ENCODE measurements around the gene PYGO2. TPM values are rescaled to one million over a fixed set of nuclear protein-coding genes. Genes with fewer than 3 reads are reported as not detected.
A peak's percentile ranks its signal among the peaks of the same experiment; 100 is the strongest.
"Not testable (repeated sequence)": the region's sequence is repeated elsewhere in the genome, so short reads cannot be mapped to it uniquely, and the experiment has no call there.

Gene PYGO2
- total and polyA plus RNA-seq, 5 experiments from 2014 or later = 21.5 to 57.3 (median 50.8) TPM

DNA sequence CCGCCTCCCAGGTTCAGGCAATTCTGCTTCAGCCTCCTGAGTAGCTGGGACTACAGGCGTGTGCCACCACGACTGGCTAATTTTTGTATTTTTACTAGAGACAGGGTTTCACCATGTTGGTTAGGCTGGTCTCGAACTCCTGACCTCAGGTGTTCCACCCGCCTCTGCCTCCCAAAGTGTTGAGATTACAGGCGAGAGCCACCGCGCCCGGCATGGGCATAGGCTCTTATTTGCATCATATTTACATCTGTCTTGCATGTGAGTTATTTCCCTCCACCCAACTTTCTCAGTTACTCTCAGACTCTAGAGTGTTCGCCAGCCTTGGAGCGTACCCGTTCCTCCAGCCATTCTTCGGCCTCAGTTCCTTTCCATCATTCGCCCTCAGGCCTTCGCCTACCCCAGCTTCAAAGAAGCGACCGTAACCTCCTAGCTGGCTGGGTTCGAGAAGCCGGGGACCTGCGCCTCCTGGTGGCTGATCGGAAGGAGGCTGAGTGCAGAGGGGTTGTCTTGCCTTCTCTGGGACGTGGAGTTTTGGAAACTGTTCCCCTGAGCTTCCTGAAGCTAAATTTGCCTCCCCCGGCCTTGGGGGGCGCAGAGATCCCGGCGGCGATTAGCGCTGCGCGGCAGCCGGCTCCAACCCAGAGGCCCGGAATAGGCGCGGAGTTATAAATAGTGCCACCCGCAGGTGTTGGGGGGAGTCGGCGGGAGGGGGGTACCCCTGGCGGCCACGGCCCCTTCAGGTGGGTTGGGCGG lies 37.4 kb upstream of the PYGO2 start:
- POLR2A ChIA-PET = interaction anchor here (0.6 to 4.2 kb wide), 15 partner anchors 9 to 779 kb away, joined by 3 to 29 read pairs (median 6); partner anchors contain the start of genes CKS1B, FLAD1, PBXIP1 and PMVK
- Mint-ChIP-seq H3K4me3 (peak overlapping the region; percentile 70 to 92 (median 86)), H3K9me3 (no peaks in the 10 kb centered on the region), H3K27me3 (peaks cover 0 to 12% (median 0%) of the 10 kb centered on the region in 5 donors), H3K36me3 (no peaks in the 10 kb centered on the region), H3K27ac (peak overlapping the region in 9 of 10 donors; percentile 27 to 89 (median 75)), H3K4me1 (peaks cover 20 to 54% (median 37%) of the 10 kb centered on the region in 4 donors)
- peak; percentile 18 to 22 for ATAC-seq
- DNase-seq = peak in 9 of 10 donors; percentile 43 to 79 (median 55)

DNA sequence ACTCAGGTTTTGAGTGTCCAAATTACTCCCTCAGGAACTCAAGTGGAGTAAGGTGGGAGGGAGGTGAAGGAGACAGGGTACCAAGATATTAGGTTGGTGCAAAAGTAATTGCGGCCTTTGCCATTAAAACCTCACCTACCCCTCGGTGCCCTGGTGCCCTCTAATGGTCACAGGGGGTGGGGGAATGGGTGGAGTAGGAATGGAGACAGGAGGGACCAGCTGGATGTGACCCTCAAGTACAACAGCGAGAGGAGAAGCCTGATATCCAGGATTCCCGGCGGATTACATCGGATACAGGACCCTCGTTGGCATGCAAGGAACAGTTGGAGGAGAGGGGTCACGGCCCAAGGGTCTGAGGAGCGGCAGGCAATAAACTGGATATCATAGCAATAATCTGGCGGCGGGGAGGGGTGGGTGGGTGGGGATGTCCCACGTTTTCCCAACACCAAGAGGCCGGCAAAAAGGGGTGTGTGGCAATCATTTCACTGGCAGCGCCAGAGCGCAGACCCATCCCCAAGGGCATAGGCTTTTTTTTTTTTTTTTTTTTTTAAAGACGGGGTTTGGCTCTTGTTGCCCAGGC lies 36.7 kb upstream of the PYGO2 start:
- ATAC-seq (no peak), DNase-seq (no peak)
- Mint-ChIP-seq H3K36me3 (no peaks in the 10 kb centered on the region), H3K4me3 (peak overlapping the region in 7 of 10 donors; percentile 30 to 91 (median 39)), H3K27ac (peak overlapping the region in 1 of 10 donors; percentile 89), H3K27me3 (peaks cover 0 to 12% (median 0%) of the 10 kb centered on the region in 5 donors), H3K9me3 (no peaks in the 10 kb centered on the region), H3K4me1 (peaks cover 16 to 47% (median 32%) of the 10 kb centered on the region in 4 donors)
- POLR2A ChIA-PET = interaction anchor here (0.6 to 4.2 kb wide), 10 partner anchors 8 to 70 kb away, joined by 3 to 29 read pairs (median 12); partner anchors contain the start of genes CKS1B, FLAD1, PBXIP1 and PMVK

DNA sequence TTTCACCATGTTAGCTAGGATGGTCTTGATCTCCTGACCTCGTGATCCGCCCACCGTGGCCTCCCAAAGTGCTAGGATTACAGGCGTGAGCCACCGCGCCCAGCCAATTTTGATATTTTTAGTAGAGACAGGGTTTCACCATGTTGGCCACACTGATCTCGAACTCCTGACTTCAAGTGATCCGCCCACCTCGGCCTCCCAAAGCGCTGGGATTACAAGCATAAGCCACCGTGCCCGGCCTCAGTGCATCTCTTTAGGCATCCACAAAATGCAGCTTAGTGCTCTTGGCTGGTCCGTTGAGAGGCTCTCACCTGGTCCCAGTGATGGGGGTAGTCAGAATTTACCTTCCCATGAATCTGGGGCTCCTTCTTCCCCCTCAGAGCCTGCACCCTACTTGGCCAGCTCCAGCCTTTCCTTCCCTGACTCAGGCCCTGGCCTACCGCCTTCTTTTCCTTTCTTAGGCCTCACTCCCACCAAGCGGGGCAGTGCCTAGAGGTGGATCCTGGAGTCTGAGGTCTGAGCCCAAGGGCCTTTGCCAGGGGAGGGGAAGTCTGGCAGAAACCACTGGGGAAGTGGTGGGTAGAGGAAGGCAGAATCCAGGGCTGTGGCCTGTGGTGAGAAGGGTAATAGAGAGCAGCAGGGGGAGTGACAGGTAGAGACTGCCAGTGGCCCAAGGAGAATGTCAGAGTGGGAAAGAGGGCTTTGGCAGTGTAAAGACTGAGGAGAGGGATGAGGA lies 35.6 kb upstream of the PYGO2 start:
- H3K4me1 Mint-ChIP-seq = peaks cover 13 to 38% (median 30%) of the 10 kb centered on the region in 4 donors
- ATAC-seq (no peak), DNase-seq (no peak)
- H3K9me3 Mint-ChIP-seq = no peaks in the 10 kb centered on the region
- peak overlapping the region in 5 of 10 donors; percentile 8 to 37 (median 26) for H3K4me3 Mint-ChIP-seq
- peaks cover 0 to 2% (median 0%) of the 10 kb centered on the region in 3 donors for H3K36me3 Mint-ChIP-seq
- H3K27me3 Mint-ChIP-seq = peaks cover 0 to 12% (median 0%) of the 10 kb centered on the region in 5 donors
- H3K27ac Mint-ChIP-seq = peak overlapping the region in 1 of 10 donors; percentile 11
- POLR2A ChIA-PET = interaction anchor here (0.5 to 2.4 kb wide), 6 partner anchors 14 to 504 kb away, joined by 3 to 8 read pairs (median 4); partner anchors contain the start of genes FLAD1 and PYGO2

GRCh38 chr1:154995301-154995983 lies 33.9 kb upstream of the PYGO2 start:
- Mint-ChIP-seq H3K27me3 (peaks cover 0 to 12% (median 0%) of the 10 kb centered on the region in 5 donors), H3K4me1 (peaks cover 13 to 33% (median 29%) of the 10 kb centered on the region in 4 donors), H3K27ac (peak overlapping the region in 1 of 10 donors; percentile 4)
- ATAC-seq, H3K36me3 Mint-ChIP-seq, H3K4me3 Mint-ChIP-seq, H3K9me3 Mint-ChIP-seq, DNase-seq: not testable (repeated sequence)
- POLR2A ChIA-PET = interaction anchor here (0.6 to 2.4 kb wide), 7 partner anchors 12 to 715 kb away, joined by 3 to 8 read pairs (median 5); partner anchors contain the start of genes FLAD1 and PYGO2

- H3K4me3 Mint-ChIP-seq = no peak overlapping the region
- POLR2A ChIA-PET = interaction anchor here (0.7 to 3.1 kb wide), 7 partner anchors 8 to 132 kb away, joined by 3 to 25 read pairs (median 3); partner anchors contain the start of genes FLAD1 and PYGO2
- H3K36me3 Mint-ChIP-seq = peaks cover 0 to 12% (median 3%) of the 10 kb centered on the region in 3 donors
- peaks cover 0 to 12% (median 0%) of the 10 kb centered on the region in 5 donors for H3K27me3 Mint-ChIP-seq
- DNase-seq (no peak), ATAC-seq (no peak)
- H3K4me1 Mint-ChIP-seq = peaks cover 11 to 30% (median 27%) of the 10 kb centered on the region in 4 donors
- no peaks in the 10 kb centered on the region for H3K9me3 Mint-ChIP-seq
- H3K27ac Mint-ChIP-seq = peak overlapping the region in 1 of 10 donors; percentile 48
Measured at GRCh38 chr1:154994591-154994990, 33.0 kb upstream of the PYGO2 start.

- H3K4me1 Mint-ChIP-seq = peaks cover 11 to 33% (median 29%) of the 10 kb centered on the region in 4 donors
- POLR2A ChIA-PET = interaction anchor here (0.6 to 3.1 kb wide), 9 partner anchors 8 to 619 kb away, joined by 3 to 25 read pairs (median 3); partner anchors contain the start of genes FLAD1, PMVK and PYGO2
- peaks cover 0 to 12% (median 0%) of the 10 kb centered on the region in 5 donors for H3K27me3 Mint-ChIP-seq
- no peak for ATAC-seq
- DNase-seq = no peak
- peaks cover 0 to 16% (median 3%) of the 10 kb centered on the region in 3 donors for H3K36me3 Mint-ChIP-seq
- no peak overlapping the region for H3K27ac Mint-ChIP-seq
- H3K4me3 Mint-ChIP-seq = no peak overlapping the region
- H3K9me3 Mint-ChIP-seq = no peaks in the 10 kb centered on the region
Measured at GRCh38 chr1:154994269-154994587, 32.6 kb upstream of the PYGO2 start.

DNA sequence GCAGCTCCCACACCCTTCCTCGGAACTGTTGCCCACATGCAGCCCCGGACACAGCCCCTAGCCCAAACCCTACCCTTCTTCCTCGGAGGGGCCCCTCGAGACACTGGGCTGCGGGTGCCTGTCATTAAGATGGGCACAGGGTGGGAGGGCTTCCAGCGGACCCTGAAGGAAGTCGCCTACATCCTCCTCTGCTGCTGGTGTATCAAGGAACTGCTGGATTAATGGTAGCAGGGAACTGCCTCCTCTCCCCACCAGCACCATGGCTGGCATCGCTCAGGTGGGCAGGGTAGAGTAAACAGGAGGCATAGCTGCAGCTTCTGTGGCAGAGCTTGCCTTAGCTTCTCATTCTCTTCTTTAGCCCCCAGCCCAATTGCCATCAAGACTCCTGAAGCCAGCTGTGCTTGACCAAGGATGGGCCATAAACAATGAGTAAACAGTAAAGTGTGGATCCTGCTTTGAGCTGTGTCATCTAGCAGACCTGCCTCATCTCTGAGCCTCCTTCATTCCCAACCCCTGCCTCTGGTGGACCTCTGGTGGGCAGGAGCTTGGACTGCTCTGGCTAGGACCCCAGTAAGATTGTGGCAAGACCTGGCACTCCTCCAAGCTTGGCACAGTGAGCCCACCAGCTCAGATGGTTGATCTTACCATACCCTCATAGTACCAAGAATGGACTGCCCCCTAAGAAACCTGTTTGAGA lies 32.1 kb upstream of the PYGO2 start, which contains the start of gene LENEP:
TSS of gene LENEP (plus strand) at position 15 of the 697 bp plus-strand sequence. CDS start at position 37, 22 bp downstream.
- ATAC-seq (no peak), DNase-seq (no peak)
- Mint-ChIP-seq H3K4me3 (no peak within 1 kb of the TSS), H3K36me3 (peaks cover 0 to 21% (median 3%) of the 10 kb centered on the region in 3 donors), H3K9me3 (no peaks in the 10 kb centered on the region), H3K4me1 (peaks cover 12 to 32% (median 29%) of the 10 kb centered on the region in 4 donors), H3K27ac (peak within 1 kb of the TSS in 1 of 10 donors; percentile 40), H3K27me3 (peaks cover 0 to 12% (median 0%) of the 10 kb centered on the region in 5 donors)
- POLR2A ChIA-PET = interaction anchor here (0.6 to 3.1 kb wide), 9 partner anchors 8 to 619 kb away, joined by 3 to 25 read pairs (median 3); partner anchors contain the start of genes FLAD1, PMVK and PYGO2

DNA sequence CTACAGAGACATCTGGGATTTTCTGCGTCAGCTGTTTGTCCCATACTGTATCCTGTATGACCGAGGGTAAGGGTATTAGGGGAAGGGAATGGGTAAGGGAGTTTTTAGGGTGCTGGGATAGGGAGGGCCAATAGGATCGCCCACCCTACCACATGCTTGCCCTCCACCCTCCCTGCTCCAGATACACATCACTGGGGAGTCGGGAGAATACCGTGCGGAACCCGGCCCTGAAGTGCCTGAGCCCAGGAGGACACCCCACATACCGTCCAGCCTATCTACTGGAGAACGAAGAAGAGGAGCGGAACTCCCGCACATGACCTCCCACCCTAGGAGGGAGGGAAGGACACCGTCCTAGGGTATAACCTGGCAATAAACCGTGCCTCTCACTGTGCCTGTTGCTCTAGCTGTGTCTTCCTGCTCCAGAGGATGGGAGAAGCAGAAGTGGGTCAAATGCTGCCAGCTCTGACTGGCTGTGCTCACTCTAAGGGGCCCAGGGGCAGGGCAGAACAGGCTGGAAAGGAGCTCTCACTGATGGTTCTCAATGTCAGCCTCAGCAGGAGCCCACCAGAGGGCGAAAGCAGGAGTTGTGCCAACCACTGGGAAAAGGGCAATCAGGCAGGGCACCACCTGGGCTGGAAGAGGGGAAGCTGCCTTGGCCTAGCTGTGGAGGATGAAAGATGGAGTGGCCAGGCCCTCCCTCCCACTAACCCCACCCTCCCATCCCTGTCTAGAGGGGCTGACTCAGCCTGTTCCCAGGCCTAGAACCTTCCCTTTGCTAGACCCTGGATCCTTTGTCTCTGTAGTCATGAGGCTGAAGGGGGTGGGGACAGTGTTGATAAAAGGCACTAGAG lies 31.4 kb upstream of the PYGO2 start:
- Mint-ChIP-seq H3K4me1 (peaks cover 12 to 29% (median 25%) of the 10 kb centered on the region in 4 donors), H3K4me3 (no peak overlapping the region), H3K27ac (no peak overlapping the region), H3K27me3 (peaks cover 0 to 12% (median 0%) of the 10 kb centered on the region in 5 donors), H3K9me3 (no peaks in the 10 kb centered on the region), H3K36me3 (peaks cover 0 to 28% (median 3%) of the 10 kb centered on the region in 3 donors)
- DNase-seq (no peak), ATAC-seq (no peak)
- POLR2A ChIA-PET = interaction anchor here (1.1 to 3.1 kb wide), 4 partner anchors 8 to 56 kb away, joined by 3 to 25 read pairs (median 4); partner anchors contain the start of genes FLAD1 and PMVK

GRCh38 chr1:154990276-154990675 lies 28.7 kb upstream of the PYGO2 start:
- Mint-ChIP-seq H3K9me3 (no peaks in the 10 kb centered on the region), H3K4me3 (no peak overlapping the region), H3K36me3 (peaks cover 0 to 39% (median 3%) of the 10 kb centered on the region in 3 donors), H3K27me3 (no peaks in the 10 kb centered on the region), H3K27ac (no peak overlapping the region), H3K4me1 (peaks cover 9 to 25% (median 15%) of the 10 kb centered on the region in 4 donors)
- no peak for DNase-seq
- POLR2A ChIA-PET = interaction anchor here (0.6 to 1.6 kb wide), 5 partner anchors 9 to 54 kb away, joined by 3 to 4 read pairs (median 3); partner anchors contain the start of genes PBXIP1 and PMVK
- ATAC-seq = no peak

Data from naive thymus-derived CD8-positive, alpha-beta T cell (primary cell).